ENCODE measurements around the gene KRT86. TPM values are rescaled to one million over a fixed set of nuclear protein-coding genes. Genes with fewer than 3 reads are reported as not detected.

Gene KRT86
- total RNA-seq, 2 experiments from 2014 or later, result not detected

DNA sequence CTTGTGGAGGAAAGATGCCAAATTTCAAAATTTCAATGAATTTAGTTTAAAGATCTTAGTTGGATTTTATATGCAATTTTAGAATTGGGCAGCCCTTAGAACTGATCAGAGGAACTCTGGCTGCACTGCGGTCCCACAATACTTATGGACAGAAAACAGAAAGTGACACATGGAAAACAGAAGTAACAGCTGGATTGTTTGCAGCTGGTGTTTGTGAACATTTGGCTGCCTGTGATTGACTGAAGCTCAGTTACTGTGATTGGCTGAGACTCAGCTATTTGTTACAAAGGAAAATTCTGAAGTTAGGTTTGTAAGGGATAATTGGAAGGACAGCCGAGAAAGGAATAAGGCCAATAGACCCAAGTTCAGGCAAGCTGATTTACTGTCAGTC lies 10.0 kb upstream of the KRT86 start:
- Histone ChIP-seq H3K27ac (ENCODE audit: low read depth in 1 of 2, low read length in 2 of 2) (no peak overlapping the region), H3K4me3 (ENCODE audit: low read length) (no peak overlapping the region), H3K9me3 (ENCODE audit: control insufficient read depth in 1 of 2, insufficient read depth in 1 of 2, low read length in 2 of 2) (peaks cover 0 to 4% of the 10 kb centered on the region in 2 experiments), H3K4me1 (ENCODE audit: insufficient read depth, low read length) (no peaks in the 10 kb centered on the region), H3K27me3 (ENCODE audit: control insufficient read depth in 1 of 2, insufficient read depth in 2 of 2, low read length in 2 of 2) (peaks cover 16 to 17% of the 10 kb centered on the region in 2 experiments), H3K36me3 (ENCODE audit: insufficient read depth, low read length) (no peaks in the 10 kb centered on the region)
- TF ChIP-seq, protein P1, sequence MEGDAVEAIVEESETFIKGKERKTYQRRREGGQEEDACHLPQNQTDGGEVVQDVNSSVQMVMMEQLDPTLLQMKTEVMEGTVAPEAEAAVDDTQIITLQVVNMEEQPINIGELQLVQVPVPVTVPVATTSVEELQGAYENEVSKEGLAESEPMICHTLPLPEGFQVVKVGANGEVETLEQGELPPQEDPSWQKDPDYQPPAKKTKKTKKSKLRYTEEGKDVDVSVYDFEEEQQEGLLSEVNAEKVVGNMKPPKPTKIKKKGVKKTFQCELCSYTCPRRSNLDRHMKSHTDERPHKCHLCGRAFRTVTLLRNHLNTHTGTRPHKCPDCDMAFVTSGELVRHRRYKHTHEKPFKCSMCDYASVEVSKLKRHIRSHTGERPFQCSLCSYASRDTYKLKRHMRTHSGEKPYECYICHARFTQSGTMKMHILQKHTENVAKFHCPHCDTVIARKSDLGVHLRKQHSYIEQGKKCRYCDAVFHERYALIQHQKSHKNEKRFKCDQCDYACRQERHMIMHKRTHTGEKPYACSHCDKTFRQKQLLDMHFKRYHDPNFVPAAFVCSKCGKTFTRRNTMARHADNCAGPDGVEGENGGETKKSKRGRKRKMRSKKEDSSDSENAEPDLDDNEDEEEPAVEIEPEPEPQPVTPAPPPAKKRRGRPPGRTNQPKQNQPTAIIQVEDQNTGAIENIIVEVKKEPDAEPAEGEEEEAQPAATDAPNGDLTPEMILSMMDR (IDR thresholded peaks at IDR 0.05), result no peak
- Mint-ChIP-seq H3K27me3 (peaks cover 60% of the 10 kb centered on the region), H3K27ac (no peak overlapping the region), H3K9me3 (no peaks in the 10 kb centered on the region), H3K4me1 (ENCODE audit: low read depth) (peaks cover 12% of the 10 kb centered on the region), H3K4me3 (no peak overlapping the region), H3K36me3 (ENCODE audit: low read depth) (no peaks in the 10 kb centered on the region)
- intact Hi-C loops (cut with DNase I, micrococcal nuclease), result no loop called here
- CTCF ChIA-PET, result no interaction called here
- DNase-seq, result no peak
- ATAC-seq (ENCODE audit: poor library complexity), result no peak
- POLR2A ChIA-PET, result no interaction called here

DNA sequence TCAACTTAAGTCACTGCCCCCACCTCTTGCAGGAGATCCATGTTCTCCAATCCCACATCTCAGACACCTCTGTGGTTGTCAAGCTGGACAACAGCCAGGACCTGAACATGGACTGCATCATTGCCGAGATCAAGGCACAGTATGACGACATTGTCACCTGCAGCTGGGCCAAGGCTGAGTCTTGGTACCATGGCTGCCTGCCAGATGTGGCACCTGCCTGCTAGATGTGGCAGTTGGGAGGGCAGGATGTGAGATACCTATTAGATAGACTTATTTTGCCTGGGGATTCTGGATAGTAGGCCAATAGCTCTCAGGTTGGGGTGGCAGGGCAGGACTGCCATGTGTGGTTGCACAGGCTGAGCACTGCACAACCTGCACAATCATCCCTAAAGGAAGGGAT lies 7.9 kb upstream of the KRT86 start:
- H3K4me3 ChIP-seq (ENCODE audit: low read length), result no peak overlapping the region
- TF ChIP-seq, protein P1 (IDR thresholded peaks at IDR 0.05), result no peak
- ChIA-PET CTCF (no interaction called here), POLR2A (no interaction called here)
- H3K36me3 Mint-ChIP-seq (ENCODE audit: low read depth), result no peaks in the 10 kb centered on the region
- peaks cover 0 to 4% of the 10 kb centered on the region in 2 experiments for H3K9me3 ChIP-seq (ENCODE audit: control insufficient read depth in 1 of 2, insufficient read depth in 1 of 2, low read length in 2 of 2)
- DNase-seq (no peak), ATAC-seq (ENCODE audit: poor library complexity) (no peak)
- no peak overlapping the region for H3K27ac Mint-ChIP-seq
- H3K4me1 ChIP-seq (ENCODE audit: insufficient read depth, low read length), result no peaks in the 10 kb centered on the region
- H3K9me3 Mint-ChIP-seq, result no peaks in the 10 kb centered on the region
- H3K4me1 Mint-ChIP-seq (ENCODE audit: low read depth), result no peaks in the 10 kb centered on the region
- no peak overlapping the region for H3K4me3 Mint-ChIP-seq
- H3K36me3 ChIP-seq (ENCODE audit: insufficient read depth, low read length), result no peaks in the 10 kb centered on the region
- intact Hi-C loops (cut with DNase I, micrococcal nuclease), result no loop called here
- peaks cover 6 to 17% of the 10 kb centered on the region in 2 experiments for H3K27me3 ChIP-seq (ENCODE audit: control insufficient read depth in 1 of 2, insufficient read depth in 2 of 2, low read length in 2 of 2)
- H3K27ac ChIP-seq (ENCODE audit: low read depth in 1 of 2, low read length in 2 of 2), result no peak overlapping the region
- H3K27me3 Mint-ChIP-seq, result peaks cover 52% of the 10 kb centered on the region

DNA sequence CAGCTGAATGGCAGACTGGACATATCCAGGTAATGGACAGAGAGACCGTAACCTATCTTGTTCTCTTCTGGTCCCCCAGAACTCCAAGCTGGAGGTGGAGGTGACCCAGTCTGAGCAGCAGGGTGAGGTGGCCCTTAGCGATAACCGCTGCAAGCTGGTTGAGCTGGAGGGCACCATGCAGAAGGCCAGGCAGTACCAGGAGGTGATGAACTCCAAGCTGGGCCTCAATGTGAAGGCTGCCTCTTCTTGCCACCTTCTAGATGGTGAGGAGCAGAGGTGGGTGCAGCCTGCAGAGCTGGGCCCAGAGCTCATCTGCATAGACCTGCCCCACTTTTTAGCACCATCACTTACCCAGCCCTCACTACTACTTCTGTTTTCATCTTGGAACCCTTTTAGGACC lies 7.2 kb upstream of the KRT86 start:
- no peaks in the 10 kb centered on the region for H3K36me3 Mint-ChIP-seq (ENCODE audit: low read depth)
- ChIA-PET POLR2A (interaction anchor here (1.0 kb wide), 1 partner anchor 43 kb away, joined by 3 read pairs; no protein-coding TSS in a partner anchor), CTCF (no interaction called here)
- Histone ChIP-seq H3K9me3 (ENCODE audit: control insufficient read depth in 1 of 2, insufficient read depth in 1 of 2, low read length in 2 of 2) (peaks cover 0 to 4% of the 10 kb centered on the region in 2 experiments), H3K4me1 (ENCODE audit: insufficient read depth, low read length) (no peaks in the 10 kb centered on the region), H3K36me3 (ENCODE audit: insufficient read depth, low read length) (no peaks in the 10 kb centered on the region), H3K4me3 (ENCODE audit: low read length) (no peak overlapping the region), H3K27me3 (ENCODE audit: control insufficient read depth in 1 of 2, insufficient read depth in 2 of 2, low read length in 2 of 2) (peaks cover 5 to 11% of the 10 kb centered on the region in 2 experiments), H3K27ac (ENCODE audit: low read depth in 1 of 2, low read length in 2 of 2) (no peak overlapping the region)
- H3K9me3 Mint-ChIP-seq, result no peaks in the 10 kb centered on the region
- H3K4me1 Mint-ChIP-seq (ENCODE audit: low read depth), result no peaks in the 10 kb centered on the region
- ATAC-seq (ENCODE audit: poor library complexity) (no peak), DNase-seq (no peak)
- peaks cover 48% of the 10 kb centered on the region for H3K27me3 Mint-ChIP-seq
- H3K4me3 Mint-ChIP-seq, result no peak overlapping the region
- TF ChIP-seq, protein P1 (IDR thresholded peaks at IDR 0.05), result no peak
- intact Hi-C loops (cut with DNase I, micrococcal nuclease), result no loop called here
- no peak overlapping the region for H3K27ac Mint-ChIP-seq
